ENCODE results near the gene FAM47A. TPM values are rescaled to one million over a fixed set of nuclear protein-coding genes. Genes with fewer than 3 reads are reported as not detected.

Gene FAM47A
- not detected in 2 replicates for total RNA-seq

DNA sequence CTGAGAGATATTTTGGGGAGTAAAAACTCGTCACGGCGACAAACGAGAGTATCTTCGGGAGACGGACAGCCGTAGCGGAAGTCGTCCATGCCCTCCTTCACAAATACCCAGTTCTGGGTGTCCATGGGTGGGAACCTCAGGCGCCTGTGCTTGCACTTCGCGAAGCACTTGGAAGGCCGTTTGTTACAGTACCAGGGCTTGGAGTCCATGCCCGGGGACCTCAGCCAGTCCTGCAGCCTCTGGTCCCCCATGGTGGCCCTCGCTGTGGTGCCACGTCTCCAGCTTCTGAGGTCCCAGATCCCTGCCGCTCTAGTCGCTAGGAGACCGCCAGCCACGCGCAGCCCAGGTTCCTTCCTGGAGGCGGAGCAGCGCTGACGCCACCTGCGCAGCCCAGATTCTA lies at the start of gene FAM47A:
FAM47A (minus strand) TSS at position 287 of the 400 bp plus-strand sequence; CDS start at position 251, 36 bp downstream.
- no peak for DNase-seq (ENCODE audit: low read depth, low spot score)

- no peak for DNase-seq (ENCODE audit: low read depth, low spot score)
Observed at GRCh38 chrX:34147345-34147744, 15.2 kb upstream of the FAM47A start.

DNA sequence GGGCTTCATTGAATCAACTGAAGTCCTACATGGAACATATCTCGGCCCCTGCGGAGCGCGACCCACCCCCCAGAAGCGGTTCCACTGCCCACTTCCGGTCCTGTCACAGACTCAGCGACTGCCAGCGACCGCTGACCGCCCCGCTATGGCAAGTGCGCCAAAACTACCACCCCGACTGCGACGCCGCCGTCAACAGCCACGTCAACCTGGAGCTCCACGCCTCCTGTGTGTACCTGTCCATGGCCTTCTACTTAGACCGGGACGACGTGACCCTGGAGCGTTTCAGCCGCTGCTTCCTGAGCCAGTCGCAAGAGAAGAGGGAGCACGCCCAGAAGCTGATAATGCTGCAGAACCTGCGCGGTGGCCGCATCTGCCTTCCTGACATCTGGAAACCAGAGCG lies 14.8 kb upstream of the FAM47A start:
- DNase-seq (ENCODE audit: low read depth, low spot score) = no peak

GRCh38 chrX:34144246-34144645 lies 12.1 kb upstream of the FAM47A start:
- DNase-seq (ENCODE audit: low read depth, low spot score) = no peak

DNA sequence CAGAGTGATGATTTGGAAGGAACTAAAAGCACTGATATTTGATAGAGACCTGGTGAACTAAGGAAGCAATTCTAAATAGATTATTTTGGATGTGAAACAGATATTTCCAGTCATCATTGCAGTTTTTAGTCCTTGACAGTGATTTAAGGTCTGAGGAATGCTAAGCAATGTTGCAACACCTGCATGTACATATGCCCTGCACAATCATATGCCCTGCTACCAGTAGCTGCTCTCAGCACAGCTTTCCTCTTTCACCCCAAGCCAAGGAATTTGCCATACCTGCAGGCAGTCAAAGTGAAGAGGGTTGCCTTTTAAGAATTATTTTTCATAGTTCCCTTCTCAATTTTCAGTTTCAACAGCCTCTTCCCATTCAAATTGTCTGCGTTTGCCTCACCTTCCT lies 8.7 kb upstream of the FAM47A start:
- no peak for DNase-seq (ENCODE audit: low read depth, low spot score)

GRCh38 chrX:34130980-34131744 lies 952 bp downstream of the FAM47A start:
- DNase-seq (ENCODE audit: low read depth, low spot score) = no peak

DNA sequence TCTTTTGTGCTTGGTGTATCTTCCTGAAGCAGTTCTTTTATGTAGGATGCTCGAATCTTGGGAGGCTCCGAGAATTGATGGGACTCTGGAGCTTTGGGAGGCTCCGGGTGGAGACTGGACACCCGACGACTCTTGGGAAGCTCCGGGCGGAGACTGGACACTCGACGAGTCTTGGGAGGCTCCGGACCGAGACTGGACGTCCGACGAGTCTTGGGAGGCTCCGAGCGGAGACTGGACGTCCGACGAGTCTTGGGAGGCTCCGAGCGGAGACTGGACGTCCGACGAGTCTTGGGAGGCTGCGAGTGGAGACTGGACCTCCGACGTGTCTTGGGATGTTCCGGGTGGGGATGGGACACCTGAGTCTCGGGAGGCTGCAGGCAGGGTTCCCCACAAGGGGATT lies 1.6 kb downstream of the FAM47A start:
- no peak for DNase-seq (ENCODE audit: low read depth, low spot score)

DNA sequence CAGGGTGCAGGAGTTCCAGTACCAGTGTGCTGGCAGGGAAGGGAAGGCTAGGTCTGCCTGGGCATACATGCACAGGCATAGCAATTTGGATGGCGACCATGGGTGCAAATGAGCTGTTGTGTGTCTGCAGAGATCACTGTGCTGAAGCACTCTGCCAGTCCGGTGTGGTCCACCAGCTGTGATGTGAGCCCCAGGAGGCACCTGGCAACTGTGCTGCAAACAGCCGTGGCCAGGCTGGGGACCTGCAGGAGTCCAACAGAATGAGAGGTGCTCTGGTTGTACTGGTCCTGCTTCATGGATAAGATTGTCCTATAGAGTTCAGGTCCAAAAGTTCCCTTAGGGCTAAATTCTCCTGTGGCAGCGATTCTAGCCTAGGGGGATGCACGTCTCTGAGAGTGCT lies 6.1 kb downstream of the FAM47A start:
- DNase-seq (ENCODE audit: low read depth, low spot score) = no peak

DNA sequence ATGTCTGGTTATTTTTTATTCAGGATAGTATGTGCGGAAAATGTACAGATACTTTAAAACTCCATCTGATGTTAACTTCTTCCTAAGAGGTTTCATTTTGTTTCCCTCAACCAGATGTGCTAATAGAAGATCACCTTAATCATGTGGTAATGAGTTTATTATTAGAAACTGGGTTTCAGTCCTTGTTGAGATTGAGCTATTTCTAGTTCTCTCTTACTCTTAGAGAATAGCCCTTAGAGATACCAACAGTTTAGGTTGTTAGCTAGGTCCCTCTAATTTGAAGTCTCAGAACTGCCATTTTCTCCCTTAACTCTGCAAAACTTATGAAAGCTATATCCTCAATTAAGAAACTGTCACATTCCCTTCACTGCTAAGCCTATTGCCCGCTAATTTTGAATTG lies 13.0 kb downstream of the FAM47A start:
- no peak for DNase-seq (ENCODE audit: low read depth, low spot score)

- no peak for DNase-seq (ENCODE audit: low read depth, low spot score)
Observed at GRCh38 chrX:34112459-34112858, 19.7 kb downstream of the FAM47A start.
